HPDE6-E6E7 (cell line): Measurements from ENCODE around the gene SEMA4B.
A peak's percentile ranks its signal among the peaks of the same experiment; 100 is the strongest.
"Not testable (repeated sequence)": the region's sequence is repeated elsewhere in the genome, so short reads cannot be mapped to it uniquely, and the experiment has no call there.

ENCODE experiments used
- DNase-seq: peaks from one replicate; pipeline ENCODE4 v3.0.0; 2011; ENCODE audit warnings: missing footprints; ENCODE audit errors: extremely low spot score

The SEMA4B gene

DNA sequence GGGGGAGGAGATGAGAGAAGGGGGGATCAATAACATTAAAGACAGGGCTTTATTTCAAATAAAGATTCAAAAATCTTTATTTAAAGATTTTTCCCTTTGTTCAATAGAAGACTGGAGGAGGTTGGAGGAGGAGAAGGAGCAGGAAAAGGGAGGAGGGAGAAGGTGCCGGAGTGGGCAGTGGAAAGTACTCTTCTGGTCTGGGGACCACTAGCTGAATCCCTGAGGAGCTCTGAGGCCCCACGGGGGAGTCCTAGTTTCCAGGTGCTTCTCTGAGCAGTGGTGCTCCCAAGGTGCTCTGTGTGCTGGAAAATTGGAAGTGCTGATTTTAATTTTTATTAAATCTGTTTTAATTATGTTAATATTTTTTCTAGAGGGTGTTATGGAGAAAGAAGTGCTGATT is 19.4 kb upstream of the SEMA4B start:
- DNase-seq = no peak

- no peak for DNase-seq
Measured at GRCh38 chr15:90184119-90184785, 16.9 kb upstream of the SEMA4B start.

DNA sequence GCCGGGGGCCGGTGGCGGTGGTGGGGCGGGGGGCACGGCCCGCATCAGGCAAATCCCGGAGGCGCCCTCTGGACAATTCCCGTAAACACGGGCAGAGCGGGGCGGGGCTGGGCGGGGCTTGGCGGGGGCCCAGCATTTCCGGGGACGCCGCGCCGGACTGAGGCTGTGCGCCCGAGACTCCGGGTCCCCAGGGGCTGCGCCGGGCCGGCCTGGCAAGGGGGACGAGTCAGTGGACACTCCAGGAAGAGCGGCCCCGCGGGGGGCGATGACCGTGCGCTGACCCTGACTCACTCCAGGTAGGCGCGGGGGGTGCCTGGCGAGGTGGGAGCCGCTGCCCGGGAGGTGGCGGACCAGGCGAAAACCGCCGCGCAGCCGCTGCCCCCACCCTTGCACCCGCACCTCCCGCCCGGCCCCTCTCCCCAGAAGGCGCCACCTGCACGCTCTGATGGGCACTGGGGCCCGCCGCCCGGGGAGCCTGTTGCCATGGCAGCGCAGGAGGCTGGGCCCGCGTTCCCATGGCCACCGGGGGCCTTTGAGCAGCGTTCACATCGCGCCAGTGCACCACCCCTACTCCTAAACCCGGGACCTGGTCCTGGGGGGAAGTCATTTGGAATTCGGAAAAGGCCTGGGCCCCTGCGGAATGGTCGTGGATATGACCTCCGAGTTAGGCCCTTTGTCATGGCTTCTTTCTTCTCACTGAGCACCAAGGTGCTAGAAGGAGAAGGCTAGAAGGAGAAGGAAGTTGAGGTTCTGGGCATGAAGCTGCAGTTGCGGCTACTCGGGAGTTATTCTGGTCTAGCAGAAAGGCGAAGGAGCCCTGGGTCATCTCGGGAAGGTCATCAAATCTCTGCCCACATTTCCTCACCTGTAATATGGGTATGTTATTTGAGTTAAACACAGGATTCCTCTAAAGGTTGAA is 16.1 kb upstream of the SEMA4B start:
- no peak for DNase-seq

GRCh38 chr15:90187257-90187868 is 13.8 kb upstream of the SEMA4B start:
- no peak for DNase-seq

- DNase-seq = not testable (repeated sequence)
Measured at GRCh38 chr15:90188065-90188464, 13.1 kb upstream of the SEMA4B start.

DNA sequence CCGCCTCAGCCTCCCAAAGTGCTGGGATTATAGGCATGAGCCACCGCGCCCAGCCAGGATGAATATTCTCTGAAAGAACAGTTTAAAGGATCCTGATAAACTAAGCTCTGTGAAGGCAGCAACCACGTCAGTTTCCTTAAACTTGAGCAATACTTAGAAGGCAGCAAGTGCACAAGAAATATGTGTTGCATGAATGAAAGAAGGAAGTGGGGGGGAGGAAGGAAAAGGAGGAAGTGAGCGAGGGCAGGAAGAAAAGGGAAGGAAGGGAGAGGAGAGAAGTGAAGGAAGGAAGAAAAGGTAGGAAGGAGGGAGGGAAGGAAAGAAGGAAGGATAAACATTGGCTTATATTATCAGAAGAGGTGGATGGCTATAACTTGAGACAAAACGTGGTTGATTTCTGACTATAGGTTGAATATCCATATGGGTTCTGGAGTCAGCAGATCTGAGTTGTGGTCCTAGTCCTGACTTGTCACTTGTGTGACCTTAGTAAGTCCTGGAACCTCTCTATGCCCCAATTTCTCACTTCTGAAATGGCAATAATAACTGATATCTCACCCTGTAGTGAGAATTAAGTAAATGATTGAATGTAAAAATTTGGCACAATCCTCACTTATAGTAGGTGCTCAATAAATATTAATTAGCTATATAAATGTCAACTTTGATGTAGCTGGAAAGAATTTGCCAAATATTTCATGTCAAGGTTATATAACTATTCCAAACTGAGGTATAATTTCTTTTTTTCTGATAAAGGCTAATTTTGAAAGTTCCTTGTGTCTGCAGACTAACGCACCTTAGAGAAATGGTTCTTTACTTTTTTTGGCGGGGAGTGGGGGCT is 12.0 kb upstream of the SEMA4B start:
- DNase-seq = no peak

DNA sequence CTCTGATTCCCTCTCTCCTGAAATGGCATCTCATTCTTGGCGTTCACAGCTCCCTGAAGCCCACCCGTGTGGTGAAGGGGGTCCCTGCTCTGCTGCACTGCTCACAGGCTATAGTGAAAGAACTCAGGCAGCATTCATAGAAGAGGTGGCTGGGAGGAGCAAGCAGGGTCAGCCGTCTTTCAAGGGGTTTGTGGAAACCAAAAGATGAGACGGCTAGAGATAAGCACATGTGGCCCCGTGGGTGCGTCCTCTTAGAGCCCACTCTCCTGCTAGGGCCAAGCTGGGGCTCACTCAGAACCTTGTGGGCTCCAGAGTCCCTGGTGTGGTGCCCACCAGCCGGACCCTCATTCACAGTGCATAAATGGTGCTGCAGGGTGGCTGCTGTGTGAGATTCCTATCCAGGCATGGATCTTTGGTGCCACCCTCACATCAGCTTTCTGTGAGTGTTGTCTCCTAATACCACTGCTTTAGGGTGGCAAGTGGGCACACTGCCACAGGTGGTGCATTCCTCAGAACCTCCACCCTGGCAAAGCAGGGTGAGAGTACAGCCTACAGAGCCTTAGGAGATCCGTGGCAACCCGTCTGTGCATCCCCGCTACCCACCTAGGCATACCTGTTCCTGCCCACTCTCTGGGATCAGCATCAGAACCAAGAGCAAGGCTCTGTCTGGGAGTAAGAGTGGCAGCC is 11.2 kb upstream of the SEMA4B start:
- DNase-seq = no peak

DNA sequence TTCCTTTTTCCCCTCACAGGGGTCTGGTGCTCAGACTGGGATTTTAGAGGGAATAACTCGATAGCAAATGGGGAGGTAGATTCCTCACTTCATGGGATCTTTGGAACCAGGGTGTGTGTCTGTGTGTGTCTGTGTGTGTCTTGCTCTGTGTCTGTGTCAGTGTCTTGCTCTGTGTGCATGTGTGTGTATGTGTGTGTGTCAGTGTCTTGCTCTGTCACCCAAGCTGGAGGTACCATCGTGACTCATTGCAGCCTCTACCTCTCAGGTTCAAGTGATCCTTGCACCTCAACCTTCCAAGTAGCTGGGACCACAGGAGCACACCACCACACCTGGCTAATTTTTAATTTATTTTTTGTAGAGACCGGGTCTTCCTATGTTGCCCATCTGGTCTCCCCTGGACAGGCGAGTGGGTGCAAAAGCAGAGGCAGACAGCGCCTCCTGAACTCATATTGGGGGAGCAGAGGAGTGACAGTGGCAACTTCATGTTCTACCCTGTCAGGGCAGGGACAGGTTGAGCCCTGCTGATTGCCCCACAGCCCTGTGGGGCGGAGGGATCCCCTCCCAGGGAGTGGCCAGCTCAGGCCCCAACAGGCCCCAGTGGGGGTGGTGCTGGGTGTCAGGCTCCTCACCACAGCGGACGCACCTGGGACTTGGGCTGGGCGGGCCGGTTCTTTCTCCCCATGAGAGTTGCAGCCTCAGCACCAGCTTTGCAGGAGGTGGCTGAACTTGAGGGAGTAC is 10.4 kb upstream of the SEMA4B start:
- peak; percentile 92 for DNase-seq

GRCh38 chr15:90191344-90191687 is 9.8 kb upstream of the SEMA4B start:
- DNase-seq = no peak

- DNase-seq = no peak
Measured at GRCh38 chr15:90191794-90192509, 9.2 kb upstream of the SEMA4B start.

DNA sequence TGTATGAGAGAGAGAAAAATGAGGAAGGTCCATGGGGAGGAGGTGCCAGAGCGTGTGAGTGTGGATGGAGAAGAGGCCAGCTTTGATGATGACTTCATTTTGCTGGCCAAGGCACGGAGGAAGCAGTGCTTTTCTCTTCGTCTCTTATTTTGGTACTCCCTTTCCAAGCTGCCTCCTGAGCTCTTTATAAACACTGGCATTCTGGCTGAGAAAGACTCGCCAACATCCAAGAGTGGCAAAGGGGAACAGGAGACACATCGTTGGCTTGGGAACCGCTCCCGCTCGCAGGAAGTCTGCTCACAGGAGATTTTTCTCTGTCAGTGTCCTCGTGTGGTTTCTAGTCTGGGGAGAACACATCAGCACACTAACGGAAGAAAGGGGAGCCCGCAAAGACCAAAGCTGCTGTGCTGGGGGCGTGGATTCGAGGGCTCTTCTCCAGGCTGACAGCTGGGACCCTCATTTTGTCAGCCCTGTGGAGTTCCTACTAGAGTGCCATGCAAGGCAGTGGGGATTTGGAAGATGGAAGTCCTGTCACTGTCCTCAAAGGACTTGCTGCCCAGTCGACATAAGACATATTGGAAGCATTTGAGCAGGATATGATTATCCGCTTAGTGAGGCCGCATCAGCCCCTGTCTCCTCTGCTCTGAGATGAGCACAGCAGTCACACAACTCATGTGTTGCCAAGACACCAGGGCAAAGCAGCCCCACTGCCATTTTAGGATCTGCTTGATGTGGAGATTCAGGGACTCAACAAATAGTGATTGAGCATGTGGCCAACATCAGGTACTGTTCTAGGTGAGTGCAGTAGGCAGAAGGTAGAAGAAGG is 8.0 kb upstream of the SEMA4B start:
- no peak for DNase-seq

DNA sequence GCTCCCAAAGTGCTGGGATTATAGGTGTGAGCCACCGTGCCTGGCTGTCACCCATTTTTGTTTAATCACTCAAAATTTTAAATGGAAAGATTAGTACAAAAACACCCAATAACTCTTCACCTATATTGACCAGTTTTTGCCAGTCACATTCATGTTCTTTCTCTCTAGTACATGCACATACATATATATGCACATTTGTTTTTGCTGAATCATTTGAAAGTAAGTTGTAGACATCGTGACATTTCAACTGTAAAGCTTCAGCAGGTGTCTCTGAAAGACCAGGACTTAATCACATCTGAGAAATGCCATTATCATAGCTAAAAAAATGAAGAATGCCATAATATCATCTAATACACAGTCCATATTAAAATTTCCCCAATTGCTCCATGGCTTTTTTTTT is 6.5 kb upstream of the SEMA4B start:
- DNase-seq = no peak

DNA sequence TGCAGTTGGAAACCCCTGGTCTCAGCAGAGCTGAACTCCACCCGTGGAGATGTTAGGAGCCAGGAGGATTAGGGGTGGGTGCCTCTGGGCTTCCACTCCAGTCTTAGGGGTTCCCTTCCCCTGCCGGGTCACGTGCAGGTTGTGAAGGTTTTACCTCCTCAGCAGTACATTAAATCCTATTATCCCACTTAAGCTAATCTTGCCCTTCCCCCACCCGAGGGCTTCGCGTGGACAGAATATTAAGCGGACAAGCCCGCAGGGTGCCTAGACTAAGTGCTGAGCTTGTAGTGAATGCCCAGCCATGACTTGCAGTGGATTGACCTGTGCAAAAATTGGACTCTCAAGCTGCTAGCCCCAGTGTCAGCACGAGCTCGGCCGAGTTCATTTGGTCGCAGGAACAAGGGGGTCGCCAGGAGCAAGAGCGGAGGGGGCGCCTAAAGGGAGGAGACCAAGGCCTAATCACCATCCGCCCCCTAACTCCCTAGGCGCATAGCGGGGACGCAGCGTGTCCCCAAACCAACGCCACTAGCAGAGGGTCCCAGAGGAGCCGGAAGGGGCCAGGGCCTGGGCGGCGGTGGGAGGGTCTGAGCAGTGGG is 498 bp upstream of the SEMA4B start:
- no peak for DNase-seq

DNA sequence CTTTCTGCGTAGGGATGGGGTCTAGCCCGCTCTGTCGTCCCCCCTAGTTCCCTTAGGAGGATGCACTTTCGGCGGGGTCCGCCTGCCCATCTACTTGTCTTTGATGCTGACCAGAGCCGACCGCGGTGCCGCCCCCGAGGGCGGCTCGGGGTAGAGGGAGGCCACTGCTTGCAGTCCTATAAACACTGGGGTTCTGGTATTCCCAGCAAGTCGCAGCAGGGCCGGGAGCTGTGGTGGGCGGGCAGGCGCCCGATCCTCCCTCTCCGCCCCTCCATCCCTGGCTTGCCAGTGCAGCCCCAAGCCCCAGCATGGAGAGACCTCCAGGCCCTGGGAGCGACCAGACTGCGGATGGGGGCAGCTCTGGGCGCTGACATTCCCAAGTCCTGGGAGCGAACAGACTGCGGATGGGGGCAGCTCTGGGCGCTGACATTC is 830 bp downstream of the SEMA4B start:
- no peak for DNase-seq

DNA sequence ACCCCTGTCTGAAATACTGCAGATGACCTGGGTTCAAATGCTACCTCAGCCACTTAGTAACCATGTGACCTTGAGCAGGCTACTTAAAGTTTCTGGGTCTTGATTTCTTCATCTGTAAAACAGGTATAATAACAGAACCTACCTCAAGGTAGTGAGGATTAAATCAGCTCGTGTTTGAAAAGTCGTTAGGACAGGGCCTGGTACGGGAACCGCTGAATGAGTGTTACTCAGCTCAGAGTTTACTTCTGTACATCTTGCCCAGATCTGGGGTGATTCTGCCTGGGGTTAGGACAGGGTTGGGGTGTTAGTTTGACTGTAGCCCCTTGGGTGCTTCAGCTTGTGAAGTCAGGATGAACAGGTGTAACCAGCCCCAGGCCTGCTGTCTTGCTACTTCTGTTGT is 1.8 kb downstream of the SEMA4B start:
- no peak for DNase-seq

DNA sequence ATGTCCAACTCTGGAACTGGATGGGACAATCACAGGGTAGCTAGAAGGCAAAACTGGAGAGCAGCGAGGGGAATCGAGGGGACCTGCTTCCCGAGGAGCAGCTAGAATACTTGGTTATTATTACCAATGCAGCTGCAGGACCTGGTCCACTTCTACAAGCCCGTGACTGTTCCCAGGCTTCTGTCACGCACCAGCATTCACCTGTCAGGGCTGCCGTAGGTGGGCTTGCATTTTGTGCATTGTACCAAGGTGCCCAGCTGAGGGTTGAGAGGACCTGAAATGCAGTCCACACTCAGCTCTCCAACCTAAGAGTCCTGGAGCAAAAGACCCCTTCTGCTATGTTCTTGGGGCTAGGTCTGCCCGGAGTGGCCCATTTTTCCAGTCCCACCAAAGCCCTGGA is 2.3 kb downstream of the SEMA4B start:
- DNase-seq = no peak

GRCh38 chr15:90203922-90204321 is 2.8 kb downstream of the SEMA4B start:
- DNase-seq = no peak

GRCh38 chr15:90205050-90205848 is 4.1 kb downstream of the SEMA4B start:
- DNase-seq = no peak
